GM18526 (cell line): ENCODE results near the gene RPS5.
A peak's percentile ranks its signal among the peaks of the same experiment; 100 is the strongest.

Experiments
- POLR2A ChIP-seq: IDR thresholded peaks from 3 replicates; pipeline ENCODE4 v1.6.1; 2011; ENCODE audit not compliant: insufficient read length; ENCODE audit errors: extremely low read depth

Gene RPS5

DNA sequence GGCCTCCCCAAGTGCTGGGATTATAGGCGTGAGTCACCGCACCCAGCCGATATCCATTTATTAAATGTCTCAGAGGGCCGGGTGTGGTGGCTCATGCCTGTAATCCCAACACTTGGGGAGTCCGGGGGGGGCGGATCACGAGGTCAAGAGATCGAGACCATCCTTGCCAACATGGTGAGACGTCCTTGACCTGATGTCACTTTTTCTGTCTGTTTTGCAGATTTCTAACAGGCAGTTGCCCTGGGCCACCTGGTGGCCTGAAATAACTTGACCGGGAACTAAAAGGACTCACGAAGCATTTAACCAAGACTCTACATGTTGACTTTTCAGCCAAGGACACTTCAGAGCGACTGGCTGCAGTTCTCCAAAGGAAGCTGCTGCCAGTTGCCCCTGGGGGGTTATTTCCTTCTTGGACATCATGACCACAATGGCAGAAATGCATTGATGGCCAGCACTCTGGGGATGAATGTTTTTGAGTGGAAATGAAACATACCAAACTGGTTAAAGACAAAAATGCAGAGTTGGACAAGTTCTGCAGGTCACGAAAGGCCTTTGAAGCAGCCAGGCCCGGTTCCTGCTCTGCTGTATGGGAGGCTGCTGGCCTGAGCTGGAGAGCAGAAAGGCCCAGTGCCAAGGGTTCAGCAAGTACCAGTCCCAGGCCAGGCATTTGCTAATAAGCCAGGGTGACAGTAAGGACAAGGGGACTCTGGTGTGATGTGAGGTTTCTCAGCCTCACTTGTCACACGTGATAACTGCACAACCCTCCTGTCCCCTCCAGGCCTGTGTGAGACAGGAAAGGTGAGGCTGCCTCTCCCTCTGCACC lies 14.5 kb upstream of the RPS5 start:
- TF ChIP-seq POLR2A = no peak

DNA sequence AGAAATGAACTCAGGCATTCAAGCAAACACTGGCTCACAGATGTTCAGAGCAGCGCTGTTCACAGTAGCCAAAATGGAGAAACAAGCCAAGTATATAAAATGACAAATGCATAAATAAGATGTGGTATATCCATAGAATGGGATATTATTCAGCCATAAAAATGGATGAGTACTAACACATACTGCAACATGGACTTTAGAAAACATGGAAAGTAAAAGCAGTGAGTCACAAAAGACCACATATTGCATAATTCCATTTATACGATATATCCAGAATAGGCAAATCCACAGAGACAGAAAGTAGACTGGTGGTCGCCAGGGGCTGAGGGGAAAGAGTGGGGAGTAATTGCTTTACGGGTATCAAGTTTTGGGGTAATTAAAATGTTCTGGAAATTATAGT lies 12.9 kb upstream of the RPS5 start:
- TF ChIP-seq POLR2A = no peak

- no peak for TF ChIP-seq POLR2A
Measured at GRCh38 chr19:58379246-58379645, 7.8 kb upstream of the RPS5 start.

- TF ChIP-seq POLR2A = no peak
Measured at GRCh38 chr19:58380037-58380661, 6.9 kb upstream of the RPS5 start.

DNA sequence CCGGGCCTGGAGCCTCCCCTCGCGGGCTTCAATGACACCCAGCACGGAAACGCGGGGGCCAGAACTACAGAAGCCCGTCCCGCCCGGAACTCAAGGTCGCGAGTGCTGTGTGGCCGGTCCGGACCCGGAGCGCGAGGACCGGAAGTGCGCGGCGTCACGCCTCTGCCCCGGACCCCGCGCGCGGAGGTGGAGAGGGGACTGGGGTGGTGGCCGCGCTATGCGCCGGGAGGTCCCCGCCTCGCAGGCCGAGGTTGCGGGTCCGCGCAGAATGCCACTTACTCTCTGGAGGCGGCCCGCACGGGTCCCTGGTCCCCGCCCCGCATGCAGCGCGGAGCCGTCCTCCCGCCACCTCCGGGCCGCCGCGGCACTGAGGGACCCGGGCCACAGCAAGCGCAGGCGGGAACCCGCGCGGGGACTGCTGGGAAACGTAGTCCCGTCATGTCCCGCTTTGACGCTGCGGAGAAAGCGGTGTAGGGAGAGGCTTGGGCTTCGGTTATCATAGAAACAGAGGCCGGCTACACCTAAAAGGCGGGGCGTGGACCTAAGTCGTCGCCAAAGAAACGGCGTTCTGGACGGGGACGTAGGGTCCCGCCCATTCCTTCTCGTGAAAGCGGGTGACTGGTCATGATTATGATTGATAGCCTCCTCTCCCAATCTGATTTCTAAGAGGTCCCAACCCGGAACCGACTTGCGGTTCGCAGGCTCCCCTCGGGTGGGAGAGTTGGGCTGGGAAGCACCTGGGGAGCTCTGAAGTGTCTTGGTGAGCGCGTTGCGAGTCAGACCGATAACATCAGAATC lies 6.2 kb upstream of the RPS5 start, which contains the start of gene ZNF837:
Gene ZNF837, minus strand, starts transcription at position 369 of the 798 bp plus-strand sequence. CDS start 11,698 bp downstream, outside the sequence.
- TF ChIP-seq POLR2A = peak; percentile 70

- no peak for TF ChIP-seq POLR2A
Measured at GRCh38 chr19:58381460-58382212, 5.4 kb upstream of the RPS5 start.

GRCh38 chr19:58382997-58383603 lies 4.0 kb upstream of the RPS5 start:
- TF ChIP-seq POLR2A = no peak

DNA sequence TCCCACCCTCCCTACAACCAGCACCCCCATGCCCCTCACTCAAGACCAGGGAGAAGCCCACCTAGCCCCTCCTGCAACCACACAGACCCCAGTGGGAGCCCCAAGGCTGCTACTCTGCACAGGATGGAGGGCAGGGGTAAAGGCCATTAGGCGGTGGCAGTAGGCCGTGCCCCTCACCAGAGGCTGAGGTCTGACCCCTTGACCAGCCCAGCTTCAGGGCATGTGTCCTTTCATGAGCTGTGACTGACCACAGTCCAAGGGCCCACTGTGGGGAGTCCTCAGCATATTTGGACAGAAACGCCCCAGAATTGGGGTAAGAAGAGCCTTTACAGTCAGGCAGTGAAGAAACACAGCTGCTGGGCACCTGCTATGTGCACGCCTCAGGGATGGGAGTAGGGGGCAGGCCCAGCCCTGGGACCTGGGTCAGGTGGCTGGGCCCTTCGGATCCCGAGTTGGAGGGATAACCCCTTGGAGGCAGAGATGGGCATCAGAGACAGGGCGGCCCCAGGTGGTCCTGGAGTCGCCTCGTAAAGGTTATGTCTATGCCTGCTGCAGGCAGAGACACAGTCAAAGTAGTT lies 1.7 kb upstream of the RPS5 start:
- no peak for TF ChIP-seq POLR2A

- peak; percentile 37 for TF ChIP-seq POLR2A
Measured at GRCh38 chr19:58385891-58386575, 1.0 kb upstream of the RPS5 start.

GRCh38 chr19:58387338-58388174 lies 487 bp downstream of the RPS5 start:
- no peak for TF ChIP-seq POLR2A

DNA sequence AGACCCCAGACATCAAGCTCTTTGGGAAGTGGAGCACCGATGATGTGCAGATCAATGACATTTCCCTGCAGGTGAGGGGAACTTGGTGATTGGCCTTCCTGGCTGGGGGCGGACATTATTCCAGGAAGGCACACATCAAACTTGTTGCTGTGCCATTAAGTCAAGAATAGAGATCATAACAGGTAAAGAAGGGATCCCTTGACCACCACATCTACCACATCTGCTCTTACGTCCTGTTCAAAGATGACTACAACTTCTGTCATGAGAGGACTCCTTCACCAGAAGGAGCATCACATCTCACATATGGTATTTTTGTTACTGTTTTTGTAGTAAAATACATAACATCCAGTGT lies 1.1 kb downstream of the RPS5 start:
- no peak for TF ChIP-seq POLR2A

- no peak for TF ChIP-seq POLR2A
Measured at GRCh38 chr19:58392945-58393724, 6.1 kb downstream of the RPS5 start.
